Measurements from ENCODE around the gene GSTA2.
"Not testable (repeated sequence)": the region's sequence is repeated elsewhere in the genome, so short reads cannot be mapped to it uniquely, and the experiment has no call there.

GRCh38 chr6:52767658-52768057 is 4.4 kb upstream of the GSTA2 start:
- TF ChIP-seq POLR2A (IDR thresholded peaks at IDR 0.05), result not testable (repeated sequence)
- TF ChIP-seq, protein P1, sequence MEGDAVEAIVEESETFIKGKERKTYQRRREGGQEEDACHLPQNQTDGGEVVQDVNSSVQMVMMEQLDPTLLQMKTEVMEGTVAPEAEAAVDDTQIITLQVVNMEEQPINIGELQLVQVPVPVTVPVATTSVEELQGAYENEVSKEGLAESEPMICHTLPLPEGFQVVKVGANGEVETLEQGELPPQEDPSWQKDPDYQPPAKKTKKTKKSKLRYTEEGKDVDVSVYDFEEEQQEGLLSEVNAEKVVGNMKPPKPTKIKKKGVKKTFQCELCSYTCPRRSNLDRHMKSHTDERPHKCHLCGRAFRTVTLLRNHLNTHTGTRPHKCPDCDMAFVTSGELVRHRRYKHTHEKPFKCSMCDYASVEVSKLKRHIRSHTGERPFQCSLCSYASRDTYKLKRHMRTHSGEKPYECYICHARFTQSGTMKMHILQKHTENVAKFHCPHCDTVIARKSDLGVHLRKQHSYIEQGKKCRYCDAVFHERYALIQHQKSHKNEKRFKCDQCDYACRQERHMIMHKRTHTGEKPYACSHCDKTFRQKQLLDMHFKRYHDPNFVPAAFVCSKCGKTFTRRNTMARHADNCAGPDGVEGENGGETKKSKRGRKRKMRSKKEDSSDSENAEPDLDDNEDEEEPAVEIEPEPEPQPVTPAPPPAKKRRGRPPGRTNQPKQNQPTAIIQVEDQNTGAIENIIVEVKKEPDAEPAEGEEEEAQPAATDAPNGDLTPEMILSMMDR (IDR thresholded peaks at IDR 0.05), result not testable (repeated sequence)

Measured in testis (tissue), 2 donors.